NCI-H2107 (cell line): ENCODE results near the gene DOC2B.
"Not testable (repeated sequence)": the region's sequence is repeated elsewhere in the genome, so short reads cannot be mapped to it uniquely, and the experiment has no call there.

Experiments
- DNase-seq: peaks from one replicate; lab custom pipeline; 2025; lab: John Stamatoyannopoulos, UW

DOC2B gene

DNA sequence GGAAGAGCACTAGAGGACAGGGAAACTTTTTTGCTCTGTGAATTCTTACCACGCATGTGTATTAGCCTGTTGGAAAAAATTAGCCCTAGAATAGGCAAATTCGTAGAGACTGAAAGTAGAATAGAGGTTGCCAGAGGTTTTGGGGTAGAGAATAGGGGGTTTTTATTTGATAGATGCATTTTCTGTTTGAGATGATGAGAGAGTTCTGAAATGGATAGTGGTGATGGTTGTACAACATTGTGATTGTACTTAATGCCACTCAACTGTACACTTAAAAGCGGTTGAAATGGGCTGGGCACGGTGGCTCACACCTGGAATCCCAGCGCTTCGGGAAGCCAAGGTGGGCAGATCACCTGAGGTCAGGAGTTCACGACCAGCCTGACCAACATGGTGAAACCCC is 8.0 kb upstream of the DOC2B start:
- DNase-seq: no peak

DNA sequence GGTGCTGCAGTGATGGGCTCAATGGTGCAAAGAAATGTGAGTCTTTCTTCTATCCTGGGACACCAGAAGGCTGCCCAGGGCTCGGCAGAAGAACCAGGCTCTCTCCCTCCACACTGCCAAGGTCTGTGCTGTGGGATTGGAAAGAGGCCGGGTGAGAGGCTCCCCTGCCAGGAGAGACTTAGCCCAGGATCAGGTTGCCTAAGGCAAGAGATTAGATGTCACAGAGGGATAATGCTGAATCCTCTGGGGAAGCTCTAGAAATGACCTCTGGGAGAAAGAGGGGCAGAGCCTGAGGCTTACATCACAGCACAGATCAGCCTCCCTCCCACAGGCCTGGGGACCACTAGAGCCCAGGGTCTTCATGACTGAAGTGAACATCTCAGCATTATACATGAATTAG is 5.7 kb upstream of the DOC2B start:
- DNase-seq: no peak

DNA sequence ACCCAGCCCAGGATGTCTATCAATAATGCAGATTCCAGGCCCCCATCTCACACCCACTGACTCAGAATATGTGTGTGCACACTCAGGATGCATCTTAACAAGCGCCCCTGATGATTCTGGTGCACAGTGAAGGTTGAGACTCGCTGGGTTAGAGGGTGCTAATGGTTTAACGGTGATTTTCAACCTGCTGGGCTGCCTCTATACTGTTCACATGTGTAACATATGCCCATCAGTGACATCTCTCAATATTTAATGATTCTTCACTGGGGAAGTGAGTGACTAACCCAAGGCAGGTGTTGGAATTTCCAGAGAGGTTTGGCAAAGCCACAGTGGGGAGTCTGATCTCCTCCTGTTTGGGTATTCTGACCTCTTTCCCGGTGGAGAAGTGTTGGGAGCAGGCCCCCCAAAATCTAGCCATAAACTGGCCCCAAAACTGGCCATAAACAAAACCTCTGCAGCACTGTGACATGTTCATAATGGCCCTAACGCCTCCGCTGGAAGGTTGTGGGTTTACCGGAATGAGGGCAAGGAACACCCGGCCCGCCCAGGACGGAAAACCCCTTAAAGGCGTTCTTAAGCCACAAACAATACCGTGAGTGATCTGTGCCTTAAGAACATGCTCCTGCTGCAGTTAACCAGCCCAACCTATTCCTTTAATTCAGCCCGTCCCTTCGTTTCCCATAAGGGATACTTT is 4.1 kb upstream of the DOC2B start:
- DNase-seq: no peak

DNA sequence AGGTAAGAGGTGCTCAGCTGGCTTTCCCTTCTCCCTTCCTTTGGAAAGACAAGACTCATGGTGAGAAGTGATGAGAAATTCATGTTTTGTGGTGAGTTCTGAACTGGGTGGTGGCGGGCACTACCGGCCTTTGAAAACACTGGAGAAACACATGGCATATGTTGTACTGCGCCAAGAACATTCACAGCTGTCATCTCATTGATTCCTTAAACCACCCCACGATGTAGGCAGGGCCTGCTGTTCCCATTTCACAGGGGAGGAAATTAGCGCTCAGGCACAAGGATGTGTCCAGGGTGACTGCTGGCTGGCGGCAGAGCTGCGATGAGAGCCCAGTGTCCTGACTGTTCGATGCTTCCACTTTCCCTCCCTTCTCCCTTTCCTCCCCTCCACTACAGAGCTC is 1.6 kb upstream of the DOC2B start:
- DNase-seq: no peak

DNA sequence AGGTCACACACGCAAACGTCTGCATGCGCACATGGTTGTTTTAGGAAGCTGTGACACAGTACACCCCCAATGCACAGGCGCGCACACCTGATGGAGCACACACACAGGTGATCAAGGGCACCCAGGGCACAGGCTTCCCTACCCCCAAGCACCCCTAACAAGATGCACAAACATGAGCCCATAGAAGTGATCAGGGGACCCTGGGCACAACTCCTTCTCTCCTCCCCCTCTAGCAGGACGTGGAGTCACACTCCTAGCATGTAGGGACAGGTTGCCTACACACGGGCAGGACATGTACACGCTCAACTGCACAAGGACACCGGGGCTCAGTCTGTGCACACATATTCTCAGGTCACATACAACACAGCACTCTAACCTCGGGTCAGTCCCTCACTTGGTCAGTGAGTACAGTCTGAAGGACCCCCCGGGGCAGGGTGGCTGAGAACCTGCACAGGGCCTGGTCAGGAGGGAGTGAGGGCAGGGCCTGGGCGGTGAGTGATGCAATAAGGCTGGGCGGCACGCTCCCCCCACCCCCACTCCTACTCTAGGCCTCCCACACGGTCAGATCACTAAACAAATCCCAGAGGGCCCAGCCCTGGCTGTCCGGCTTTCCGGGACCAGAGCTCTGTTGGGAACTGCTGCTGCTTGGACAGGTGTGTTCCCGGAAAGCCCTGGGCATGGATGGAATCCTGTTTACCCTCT is 751 bp upstream of the DOC2B start:
- no peak for DNase-seq

DNA sequence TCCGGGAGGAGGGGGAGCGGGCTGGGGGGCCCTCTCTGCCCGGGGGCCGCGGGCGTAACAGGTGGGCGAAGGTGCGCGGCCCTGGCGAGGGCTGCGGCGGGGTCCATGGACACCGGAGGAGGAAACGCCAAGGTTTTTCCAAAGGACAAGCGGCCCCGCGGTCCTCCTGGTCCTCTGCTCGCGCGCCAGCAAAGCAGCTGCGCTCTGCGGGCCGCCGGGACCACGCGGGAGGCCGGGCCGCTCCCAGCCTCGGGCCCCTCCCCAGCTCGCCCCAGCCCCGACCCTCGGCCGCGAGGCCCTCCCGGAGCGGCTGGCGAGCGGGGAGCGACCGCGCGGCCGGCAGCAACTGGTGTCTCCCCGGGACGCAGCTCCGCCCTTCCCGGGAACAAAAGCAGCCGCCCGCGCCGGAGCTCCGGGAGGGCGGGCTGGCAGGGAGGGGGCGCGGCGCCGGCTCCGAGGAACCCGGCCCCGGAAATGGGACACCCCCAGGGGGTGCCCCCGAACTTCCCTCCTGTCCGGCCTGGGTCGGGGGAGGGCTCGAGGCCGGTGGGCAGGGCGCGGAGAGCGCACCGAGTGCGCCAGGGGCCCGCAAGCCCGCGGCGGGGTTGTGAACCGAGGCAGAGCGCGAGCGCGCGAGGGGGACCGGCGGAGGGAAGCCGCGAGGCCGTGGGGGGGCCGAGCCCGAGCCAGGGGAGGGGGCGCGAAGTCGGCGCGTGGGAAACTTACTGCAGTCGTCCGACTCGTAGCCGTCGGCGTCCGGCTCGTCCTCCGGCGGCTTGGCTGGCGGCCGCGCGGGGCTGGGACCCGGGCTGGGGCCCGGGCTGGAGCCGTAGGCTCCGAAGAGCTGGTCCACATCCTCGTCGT is 837 bp downstream of the DOC2B start:
- DNase-seq: no peak

DNA sequence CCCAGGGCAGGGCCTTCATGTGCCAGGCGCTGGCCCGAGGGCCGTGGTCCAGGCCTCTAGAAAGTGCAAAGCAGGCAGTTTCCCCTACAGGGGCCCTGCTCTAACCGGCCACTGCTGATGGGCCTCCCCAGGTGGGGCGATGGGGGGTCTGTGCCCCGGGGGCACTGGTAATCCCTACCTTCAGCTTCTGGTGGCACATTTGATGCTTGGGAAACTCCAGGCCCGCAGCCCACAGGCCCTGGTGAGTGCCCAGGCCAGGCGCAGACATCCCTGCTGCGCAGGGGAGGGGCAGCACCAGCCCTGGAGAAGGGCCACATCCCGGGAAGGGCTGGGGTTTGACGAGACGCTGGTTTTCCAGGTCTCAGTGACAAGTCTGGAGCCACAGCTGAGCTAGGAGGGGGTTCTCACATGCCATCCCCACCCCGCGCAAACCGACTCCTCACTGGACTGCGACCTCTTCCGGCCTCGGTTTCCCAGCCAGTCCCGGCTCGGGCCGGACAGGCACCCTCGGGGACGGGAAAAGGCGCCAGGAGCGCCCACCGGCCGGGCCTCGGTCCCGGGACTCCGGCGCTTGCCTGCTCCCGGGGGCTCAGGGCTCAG is 1.6 kb downstream of the DOC2B start:
- DNase-seq: no peak

DNA sequence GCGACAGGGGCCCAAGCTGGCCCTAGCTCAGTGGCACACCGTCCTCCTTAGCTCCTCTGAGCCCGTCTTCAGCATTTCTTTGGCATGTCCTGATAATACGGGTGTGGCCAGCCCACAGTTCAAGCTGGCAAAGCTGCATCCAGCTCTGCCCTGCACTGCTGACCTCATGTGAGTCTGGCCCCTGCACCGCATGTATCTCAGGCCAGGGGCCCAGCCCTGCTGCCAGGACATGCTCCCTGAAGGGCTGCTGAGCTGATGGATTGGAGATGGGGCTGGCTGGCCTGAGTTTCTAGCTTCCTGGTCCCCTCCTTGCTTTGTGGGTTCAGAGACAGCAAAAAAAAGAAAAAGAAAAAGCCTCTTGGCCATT is 2.4 kb downstream of the DOC2B start:
- no peak for DNase-seq

DNA sequence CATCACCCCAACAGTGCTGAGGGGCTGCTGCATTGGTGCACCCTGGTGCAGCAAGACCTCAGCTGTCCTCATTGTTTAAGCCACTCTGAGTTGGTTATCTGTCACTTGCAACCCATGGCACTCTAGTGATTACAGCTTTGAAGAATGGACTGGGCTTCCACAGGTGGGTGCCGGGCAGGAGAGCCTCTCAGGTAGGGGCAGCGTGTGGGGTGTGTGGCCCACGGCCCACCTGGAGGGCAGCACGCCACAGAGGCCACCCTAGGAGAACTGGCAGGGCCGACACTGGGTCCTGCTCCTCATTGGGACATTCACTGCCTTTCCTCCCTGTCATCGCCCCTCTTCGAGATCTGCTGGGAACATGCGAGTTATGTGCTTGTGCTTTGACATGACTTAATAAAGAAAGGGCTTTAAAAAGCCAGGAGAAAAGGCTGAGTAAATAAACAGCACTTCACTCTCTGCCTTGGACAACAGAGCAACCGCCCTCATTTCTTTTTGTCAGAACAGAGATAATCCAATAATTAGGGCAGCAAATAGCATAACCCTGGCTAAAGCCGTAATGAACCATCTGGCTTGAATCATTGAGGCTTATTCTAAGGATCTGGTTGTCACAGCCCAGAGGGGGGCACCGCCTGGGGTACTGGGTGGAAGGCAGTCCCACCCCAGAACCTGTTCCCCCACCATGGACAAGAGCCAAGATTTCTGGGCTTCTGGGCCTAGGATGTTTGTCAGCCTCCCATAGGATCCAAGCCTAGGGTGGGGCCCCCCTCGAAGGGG is 3.0 kb downstream of the DOC2B start:
- no peak for DNase-seq

DNA sequence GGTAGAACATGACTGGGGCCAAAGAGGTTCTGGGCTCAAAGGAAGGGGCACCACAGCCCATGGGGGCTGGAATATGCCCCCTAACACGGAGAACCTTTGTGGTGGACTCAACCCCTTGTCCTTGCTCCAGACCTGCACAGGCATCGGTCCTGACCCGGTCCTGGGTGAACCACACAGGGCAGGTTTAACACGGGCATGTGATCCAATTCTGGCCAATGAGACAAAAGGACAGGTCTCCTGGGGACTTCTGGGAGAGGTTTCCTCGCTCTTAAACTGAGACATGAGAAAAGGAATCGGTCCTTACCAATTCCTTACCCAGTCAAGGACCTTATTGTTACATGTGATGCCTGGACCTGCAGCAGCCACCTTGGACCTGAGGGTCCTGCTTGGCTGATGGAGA is 3.7 kb downstream of the DOC2B start:
- no peak for DNase-seq

DNA sequence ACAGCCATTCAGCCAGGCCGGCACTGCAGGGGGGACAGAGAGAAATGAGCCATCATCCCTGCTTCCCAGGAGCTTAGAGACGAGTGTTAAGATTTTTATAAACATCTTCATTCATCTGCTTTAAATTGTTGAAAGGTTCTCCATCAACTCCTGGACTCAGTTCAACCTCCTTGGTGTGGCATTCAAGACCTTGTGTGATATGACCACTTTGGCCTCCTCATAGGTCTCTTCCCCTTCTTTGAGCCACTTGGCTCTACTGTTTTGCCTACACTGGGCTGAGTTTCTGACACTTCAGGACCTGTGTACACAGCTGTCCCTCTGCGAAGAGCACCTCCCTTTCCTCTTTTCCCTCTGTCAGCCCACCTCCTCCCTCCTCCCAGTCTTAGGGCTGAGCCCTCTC is 4.3 kb downstream of the DOC2B start:
- DNase-seq: no peak

DNA sequence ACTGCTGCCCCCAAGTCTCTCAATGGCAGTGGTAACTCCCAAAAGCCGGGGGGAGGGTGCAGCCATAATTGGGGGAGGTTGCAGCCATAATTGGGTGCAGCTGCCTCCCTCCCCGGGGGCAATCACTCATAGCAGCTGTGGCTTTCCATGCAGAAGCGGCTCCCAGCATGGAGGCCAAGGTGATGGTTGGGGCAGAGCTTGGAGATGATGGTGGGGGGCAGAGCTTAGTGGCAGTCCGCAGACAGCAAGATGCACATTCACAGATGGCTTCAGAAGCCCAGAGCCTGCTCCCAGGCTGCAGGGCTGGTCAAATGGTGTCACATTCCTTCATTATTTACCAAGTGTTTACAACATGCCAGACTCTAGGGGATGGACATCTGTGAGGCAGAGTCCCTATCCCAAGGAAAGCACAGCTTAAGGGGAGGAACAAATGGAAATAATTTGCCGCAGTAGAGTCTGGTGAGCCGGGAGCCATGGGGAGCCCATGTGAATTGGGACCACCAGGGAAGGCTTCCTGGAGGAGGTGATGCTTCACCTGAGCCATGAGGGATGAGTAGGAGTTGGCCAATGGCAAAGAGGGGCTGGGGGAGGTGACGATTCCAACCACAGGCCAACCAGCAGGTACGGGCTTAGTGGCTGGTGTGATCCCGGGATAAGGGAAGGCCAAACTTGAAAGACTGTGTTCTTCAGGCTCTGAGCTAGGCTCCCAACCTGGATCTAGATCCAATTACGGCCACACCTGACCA is 8.1 kb downstream of the DOC2B start:
- no peak for DNase-seq

DNA sequence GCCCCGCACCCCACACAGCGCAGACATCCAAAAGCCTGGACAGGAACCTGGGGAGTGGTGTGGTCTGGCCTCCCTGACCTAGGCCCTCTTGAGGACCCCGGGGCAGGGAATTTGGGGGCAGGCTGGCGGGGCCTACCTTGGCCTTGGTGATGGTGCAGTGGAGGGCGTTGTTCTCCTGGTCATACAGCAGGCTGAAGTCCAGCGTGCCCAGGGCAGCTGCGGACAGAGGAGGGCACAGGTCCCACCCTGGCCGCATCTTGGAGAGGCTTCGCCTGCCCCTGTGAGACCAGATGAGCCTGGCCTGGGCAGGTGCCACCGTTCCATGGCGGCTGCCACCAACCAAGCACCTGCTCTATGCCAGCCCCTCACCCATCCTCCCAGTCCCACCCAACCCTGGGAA is 9.0 kb downstream of the DOC2B start:
- no peak for DNase-seq

DNA sequence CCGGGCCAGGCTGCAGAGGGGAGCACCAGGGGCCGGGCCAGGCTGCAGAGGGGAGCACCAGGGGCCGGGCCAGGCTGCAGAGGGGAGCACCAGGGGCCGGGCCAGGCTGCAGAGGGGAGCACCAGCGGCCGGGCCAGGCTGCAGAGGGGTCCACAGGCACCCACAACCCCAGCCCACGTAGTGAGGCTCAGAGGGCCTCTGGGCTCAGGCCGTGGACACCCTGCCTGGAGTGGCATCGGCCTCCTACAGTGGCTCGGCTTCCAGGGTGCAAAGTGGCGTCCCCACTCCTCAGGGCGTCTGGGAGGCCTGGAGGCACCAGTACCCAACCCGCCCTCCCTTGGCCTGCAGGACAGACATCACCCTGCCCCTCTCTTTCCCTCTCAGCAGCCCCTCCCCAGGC is 9.6 kb downstream of the DOC2B start:
- no peak for DNase-seq

DNA sequence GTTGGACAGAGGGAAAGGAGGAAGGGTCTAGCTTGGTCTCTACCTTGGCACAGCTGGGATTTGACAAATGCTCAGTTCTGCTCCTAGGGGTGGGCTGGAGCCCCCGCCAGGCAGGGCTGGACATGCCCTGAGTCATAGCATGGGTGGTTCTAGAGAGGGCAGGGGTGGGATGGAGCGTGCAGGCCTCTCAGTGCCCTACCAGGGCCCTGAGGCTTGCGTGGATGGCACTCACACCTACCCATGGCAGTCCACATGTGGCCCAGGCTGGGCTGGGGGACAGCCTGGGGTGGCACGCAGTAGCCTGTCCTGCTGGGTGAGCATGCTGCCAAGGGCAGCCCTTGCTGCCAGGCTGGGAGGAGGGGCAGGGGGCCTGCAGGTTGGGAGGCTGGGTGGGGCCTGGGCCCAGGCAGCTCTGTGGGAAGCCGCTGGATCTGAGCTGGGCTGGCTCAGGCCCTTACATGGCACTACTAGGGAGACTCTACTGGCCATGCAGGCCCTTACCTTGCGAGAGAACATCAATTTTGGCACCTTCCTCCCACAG is 11.2 kb downstream of the DOC2B start:
- no peak for DNase-seq

DNA sequence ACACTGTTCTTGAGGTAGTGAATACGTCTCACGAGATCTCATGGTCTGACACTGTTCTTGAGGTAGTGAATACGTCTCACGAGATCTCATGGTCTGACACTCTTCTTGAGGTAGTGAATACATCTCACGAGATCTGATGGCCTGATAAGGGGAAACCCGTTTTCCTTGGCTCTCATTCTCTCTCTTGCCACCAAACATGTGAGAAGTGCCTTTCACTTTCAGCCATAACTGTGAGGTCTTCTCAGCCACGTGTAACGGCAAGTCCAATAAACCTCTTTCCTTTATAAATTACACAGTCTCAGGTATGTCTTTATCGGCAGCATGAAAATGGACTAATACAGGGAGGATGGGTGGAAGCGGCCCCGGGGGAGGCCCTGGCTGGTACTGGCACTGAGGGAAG is 12.8 kb downstream of the DOC2B start:
- DNase-seq: not testable (repeated sequence)

DNA sequence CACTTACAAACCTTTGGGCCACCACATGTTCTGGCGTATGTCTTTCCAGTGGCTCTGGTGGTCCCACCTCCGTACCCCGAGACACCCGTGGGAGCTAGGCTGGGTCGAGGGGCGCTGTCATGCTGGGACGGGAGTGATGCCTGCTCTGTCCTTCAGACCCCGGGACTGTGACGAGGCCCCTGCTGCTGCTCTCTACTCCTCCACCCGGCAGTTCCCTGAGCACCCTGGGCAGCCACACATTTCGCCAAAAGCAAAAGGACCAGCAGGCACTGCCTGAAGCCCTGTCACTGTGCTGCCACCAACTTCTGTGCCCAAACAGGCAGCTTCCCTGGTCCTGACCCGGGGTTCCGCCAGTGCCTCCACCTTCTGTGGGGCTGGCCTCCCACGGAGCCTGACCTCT is 15.5 kb downstream of the DOC2B start:
- DNase-seq: no peak

DNA sequence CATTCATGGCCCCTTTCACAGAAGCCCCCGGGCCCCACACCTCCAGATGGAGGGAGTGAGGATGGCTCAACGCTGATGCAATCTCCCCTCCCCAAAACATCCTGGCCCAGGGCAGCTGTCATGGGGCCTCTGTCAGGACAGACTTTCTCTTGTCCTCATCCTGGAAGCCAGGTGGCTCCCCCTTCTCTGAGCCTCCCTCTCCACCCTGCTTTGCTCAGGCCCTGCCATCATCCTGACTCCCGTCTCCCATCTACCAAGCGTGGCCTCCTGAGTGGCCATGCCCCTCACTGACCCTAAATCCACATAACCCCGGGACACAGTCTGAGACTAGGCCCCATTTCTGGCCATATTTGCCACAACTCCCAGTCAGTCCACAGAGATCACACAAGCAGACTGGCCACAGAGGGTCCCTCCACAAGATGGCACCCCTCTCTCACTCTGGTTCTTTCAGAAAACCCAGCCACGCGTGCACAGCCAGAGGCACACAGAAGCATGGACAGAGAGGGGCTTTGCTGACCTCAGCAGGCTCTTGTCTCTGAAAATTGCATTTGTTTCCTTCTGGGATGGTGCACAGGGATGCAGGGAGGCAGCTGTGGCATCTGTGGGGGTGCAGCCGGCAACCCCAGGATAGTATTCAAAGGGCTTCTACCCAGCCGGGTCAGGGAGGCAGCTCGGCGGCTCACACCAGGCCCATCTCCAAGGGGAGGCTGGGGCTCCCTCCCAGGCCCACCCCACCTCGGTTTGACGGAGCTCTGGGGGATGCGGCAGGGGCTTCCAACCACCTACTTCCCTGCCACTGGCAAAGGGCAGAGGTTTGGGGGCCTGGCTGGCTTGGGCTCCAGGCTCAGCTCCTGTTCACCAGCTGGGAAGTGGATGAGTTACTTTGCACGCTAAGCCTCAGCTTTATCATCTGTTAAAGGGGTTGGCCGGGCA is 16.9 kb downstream of the DOC2B start:
- no peak for DNase-seq

DNA sequence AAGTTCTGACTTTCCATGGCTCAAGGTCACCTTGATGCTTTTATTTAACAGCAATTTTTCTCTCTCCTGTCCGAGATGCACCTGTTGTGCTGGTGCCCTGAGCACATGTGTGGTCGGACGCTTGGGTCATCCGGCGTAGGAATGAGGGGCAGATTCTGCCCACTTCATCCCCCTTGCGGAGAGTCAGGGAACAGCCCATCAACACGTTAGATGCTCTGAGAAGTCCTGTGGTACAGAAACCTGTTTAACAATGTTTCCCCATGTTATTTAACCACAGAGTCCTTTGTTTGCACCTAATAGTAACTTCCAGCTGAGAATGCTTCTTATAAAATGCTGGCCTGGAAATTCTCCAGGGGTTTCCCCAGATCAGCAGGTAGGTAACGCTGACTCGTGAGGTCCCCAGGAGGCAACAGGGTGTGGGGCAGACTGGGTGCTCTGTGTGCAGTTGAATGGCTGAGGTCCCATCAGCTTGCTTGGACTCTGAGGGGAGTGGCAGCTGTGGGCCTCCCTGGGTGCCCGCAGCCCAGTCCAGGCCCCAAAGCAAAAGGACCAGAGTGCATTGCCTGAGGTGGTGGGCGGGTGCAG is 17.8 kb downstream of the DOC2B start:
- DNase-seq: no peak
